Fibroblast of villous mesenchyme (primary cell): ENCODE data around the gene SUCO. TPM values are rescaled to one million over a fixed set of nuclear protein-coding genes. Genes with fewer than 3 reads are reported as not detected.
"Not testable (repeated sequence)": the region's sequence is repeated elsewhere in the genome, so short reads cannot be mapped to it uniquely, and the experiment has no call there.

Experiments used
- DNase-seq: peaks from one replicate; pipeline ENCODE4 v3.0.0-alpha.2; 2010; ENCODE audit warnings: low read depth
- H3K4me3 ChIP-seq: 2 replicates; pipeline ENCODE4 v1.5.1; 2011; ENCODE audit warnings: low read depth, mild to moderate bottlenecking, low read length
- total RNA-seq: library from RNA; depleted of rRNA; stranded (reverse); fragments of >200 nt; gene quantifications from 2 replicates; pipeline ENCODE4 v1.2.3, GENCODE V29; 2012
- TF ChIP-seq, protein P1 (sequence below): IDR thresholded peaks from 2 replicates; pipeline ENCODE4 v1.5.1; 2012; ENCODE audit warnings: low read depth, mild to moderate bottlenecking, low read length; ENCODE audit not compliant: insufficient read depth

SUCO gene
- total RNA-seq, 1 donor, result 56.1 TPM

DNA sequence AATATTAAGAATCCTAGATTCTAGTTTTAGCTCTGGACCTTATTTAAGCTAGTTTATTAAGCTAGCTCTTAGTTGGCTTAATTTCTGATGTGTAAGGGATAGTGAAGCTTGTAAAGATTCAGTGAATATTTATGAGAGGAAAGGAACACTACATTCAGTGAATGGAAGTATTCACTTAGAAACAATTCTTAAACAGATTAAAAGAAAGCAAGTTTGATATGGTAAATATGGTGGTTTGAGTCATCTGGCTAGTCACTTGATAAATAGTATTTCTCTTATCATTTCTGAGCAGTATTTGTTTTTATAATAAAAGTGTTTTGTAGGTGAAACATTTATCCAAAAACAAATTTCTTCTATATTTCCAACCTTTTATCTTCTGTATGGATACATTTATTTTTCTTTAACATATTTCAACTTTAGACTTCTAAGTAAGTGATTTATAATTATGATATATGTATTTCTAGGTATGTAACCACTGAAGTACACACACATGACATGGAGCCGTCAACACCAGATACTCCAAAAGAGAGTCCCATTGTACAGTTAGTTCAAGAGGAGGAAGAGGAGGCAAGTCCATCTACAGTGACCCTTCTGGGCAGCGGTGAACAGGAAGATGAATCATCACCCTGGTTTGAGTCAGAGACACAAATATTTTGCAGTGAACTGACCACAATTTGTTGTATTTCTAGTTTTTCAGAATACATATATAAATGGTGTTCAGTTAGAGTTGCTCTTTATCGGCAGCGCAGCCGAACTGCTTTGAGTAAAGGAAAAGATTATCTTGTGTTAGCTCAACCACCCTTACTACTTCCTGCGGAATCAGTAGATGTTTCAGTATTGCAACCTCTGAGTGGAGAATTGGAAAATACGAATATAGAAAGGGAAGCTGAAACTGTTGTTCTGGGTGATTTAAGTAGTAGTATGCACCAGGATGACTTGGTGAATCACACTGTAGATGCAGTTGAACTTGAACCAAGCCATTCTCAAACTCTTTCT, 55.6 kb downstream of the SUCO start:
- peak; percentile 86 for DNase-seq
- H3K4me3 ChIP-seq, result peak overlapping the region; percentile 12
- TF ChIP-seq, protein P1, sequence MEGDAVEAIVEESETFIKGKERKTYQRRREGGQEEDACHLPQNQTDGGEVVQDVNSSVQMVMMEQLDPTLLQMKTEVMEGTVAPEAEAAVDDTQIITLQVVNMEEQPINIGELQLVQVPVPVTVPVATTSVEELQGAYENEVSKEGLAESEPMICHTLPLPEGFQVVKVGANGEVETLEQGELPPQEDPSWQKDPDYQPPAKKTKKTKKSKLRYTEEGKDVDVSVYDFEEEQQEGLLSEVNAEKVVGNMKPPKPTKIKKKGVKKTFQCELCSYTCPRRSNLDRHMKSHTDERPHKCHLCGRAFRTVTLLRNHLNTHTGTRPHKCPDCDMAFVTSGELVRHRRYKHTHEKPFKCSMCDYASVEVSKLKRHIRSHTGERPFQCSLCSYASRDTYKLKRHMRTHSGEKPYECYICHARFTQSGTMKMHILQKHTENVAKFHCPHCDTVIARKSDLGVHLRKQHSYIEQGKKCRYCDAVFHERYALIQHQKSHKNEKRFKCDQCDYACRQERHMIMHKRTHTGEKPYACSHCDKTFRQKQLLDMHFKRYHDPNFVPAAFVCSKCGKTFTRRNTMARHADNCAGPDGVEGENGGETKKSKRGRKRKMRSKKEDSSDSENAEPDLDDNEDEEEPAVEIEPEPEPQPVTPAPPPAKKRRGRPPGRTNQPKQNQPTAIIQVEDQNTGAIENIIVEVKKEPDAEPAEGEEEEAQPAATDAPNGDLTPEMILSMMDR, result no peak

DNA sequence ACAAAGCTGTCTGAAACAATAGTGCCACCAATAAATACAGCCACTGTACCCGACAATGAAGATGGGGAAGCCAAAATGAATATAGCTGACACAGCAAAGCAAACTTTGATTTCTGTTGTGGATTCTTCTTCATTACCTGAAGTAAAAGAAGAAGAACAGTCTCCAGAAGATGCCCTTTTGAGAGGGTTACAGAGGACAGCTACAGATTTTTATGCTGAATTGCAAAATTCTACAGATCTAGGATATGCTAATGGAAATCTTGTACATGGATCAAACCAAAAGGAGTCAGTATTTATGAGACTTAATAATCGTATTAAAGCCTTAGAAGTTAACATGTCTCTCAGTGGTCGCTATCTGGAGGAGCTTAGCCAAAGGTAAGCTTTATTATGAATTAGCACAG, 56.6 kb downstream of the SUCO start:
- H3K4me3 ChIP-seq, result no peak overlapping the region
- no peak for DNase-seq
- TF ChIP-seq, protein P1, result no peak

DNA sequence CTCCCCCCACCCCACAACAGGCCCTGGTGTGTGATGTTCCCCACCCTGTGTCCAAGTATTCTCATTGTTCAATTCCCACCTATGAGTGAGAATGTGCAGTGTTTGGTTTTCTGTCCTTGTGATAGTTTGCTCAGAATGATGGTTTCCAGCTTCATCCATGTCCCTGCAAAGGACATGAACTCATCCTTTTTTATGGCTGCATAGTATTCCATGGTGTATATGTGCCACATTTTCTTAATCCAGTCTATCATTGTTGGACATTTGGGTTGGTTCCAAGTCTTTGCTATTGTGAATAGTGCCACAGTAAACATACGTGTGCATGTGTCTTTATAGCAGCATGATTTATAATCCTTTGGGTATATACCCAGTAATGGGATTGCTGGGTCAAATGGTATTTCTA, 58.5 kb downstream of the SUCO start:
- not testable (repeated sequence) for H3K4me3 ChIP-seq, DNase-seq

DNA sequence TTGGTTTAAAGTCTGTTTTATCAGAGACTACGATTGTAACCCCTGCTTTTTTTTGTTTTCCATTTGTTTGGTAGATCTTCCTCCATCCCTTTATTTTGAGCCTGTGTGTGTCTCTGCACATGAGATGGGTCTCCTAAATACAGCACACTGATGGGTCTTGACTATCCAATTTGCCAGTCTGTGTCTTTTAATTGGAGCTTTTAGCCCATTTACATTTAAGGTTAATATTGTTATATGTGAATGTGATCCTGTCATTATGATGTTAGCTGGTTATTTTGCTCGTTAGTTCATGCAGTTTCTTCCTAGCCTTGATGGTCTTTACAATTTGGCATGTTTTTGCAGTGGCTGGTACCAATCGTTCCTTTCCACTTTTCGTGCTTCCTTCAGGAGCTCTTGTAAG, 62.1 kb downstream of the SUCO start:
- not testable (repeated sequence) for H3K4me3 ChIP-seq, DNase-seq

DNA sequence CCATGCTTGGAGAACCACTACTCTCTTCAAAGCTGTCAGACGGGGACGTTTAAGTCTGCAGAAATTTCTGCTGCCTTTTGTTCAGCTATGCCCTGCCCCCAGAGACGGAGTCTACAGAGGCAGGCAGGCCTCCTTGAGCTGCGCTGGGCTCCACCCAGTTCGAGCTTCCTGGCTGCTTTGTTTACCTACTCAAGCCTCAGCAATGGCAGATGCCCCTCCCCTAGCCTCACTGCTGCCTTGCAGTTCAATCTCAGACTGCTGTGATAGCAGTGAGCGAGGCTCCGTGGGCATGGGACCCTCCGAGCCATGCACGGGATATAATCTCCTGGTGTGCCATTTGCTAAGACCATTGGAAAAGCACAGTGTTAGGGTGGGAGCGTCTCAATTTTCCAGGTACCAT, 63.8 kb downstream of the SUCO start:
- DNase-seq, H3K4me3 ChIP-seq: not testable (repeated sequence)

DNA sequence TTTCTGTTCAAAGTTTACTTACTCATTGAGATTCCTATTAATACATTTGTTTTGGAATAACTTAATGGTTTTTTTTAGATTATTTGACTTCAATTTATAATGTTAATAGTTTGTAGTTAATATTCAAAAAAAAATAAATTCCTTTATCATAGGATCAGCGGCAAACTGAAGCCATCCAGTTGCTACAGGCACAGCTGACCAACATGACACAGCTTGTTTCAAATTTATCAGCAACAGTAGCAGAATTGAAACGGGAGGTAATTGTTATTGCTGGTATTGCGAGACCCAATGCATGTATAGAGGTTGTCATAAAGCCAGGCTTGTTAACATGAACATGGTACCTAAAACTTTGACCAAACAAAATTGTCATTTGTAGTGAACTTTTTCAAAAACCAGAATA, 67.0 kb downstream of the SUCO start:
- TF ChIP-seq, protein P1, result no peak
- no peak overlapping the region for H3K4me3 ChIP-seq
- no peak for DNase-seq

DNA sequence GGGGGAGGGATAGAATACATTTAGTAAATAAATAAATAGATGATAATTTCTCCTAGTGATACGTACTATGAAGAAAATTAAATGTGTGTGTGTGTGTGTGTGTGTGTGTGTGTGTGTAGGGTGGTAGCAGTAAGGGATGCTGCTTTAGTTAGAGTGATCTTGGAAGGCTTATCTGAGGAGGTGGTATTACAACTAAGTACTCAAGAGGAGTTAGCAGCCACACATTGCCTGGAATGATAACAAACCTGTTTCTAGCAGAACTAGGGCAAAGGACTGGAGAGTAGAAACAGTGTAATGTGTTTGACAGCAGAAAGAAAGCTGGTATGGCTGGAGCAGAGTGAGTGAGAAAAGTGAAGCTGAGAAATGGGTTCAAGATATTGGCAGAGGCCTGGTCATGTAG, 67.7 kb downstream of the SUCO start:
- DNase-seq, result no peak
- TF ChIP-seq, protein P1, result no peak
- no peak overlapping the region for H3K4me3 ChIP-seq

DNA sequence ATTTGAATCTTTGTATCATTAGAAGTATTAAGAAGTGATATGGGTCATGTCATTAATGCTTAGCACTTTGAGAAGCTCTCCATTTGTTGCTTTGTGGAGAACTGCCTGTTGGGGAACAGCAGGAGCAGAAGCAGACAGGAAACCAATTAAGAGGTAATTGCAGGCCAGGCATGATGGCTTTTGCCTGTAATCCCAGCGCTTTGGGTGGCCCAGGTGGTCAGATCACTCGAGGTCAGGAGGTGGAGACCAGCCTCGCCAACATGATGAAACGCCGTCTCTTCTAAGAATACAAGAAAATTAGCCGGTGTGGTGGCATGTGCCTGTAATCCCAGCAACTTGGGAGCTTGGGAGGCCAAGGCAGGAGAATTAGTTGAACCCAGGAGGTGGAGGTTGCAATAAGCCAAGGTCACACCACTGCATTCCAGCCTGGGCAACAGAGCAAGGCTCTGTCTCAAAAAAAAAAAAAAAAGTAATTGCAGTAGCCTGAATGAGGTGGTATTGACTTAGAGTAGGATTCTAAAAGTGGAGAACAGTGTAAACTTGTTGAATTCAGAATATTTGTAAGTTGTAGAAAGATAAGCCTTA, 68.2 kb downstream of the SUCO start:
- DNase-seq, result no peak
- TF ChIP-seq, protein P1, result no peak
- no peak overlapping the region for H3K4me3 ChIP-seq
